Myocyte (in vitro differentiated cells): ENCODE results near the gene SENP5. TPM values are rescaled to one million over a fixed set of nuclear protein-coding genes. Genes with fewer than 3 reads are reported as not detected.

Experiments used
- DNase-seq: peaks from one replicate; pipeline ENCODE4 v3.0.0-alpha.2; 2012; ENCODE audit warnings: low read depth
- total RNA-seq: library from RNA; depleted of rRNA; stranded (reverse); fragments of >200 nt; gene quantifications from 2 replicates; pipeline ENCODE4 v1.2.3, GENCODE V29; 2014

SENP5 gene
- total RNA-seq, 1 donor from 2014 or later: 48.2 TPM

GRCh38 chr3:196967412-196968232 is 99.9 kb downstream of the SENP5 start:
- DNase-seq: no peak

DNA sequence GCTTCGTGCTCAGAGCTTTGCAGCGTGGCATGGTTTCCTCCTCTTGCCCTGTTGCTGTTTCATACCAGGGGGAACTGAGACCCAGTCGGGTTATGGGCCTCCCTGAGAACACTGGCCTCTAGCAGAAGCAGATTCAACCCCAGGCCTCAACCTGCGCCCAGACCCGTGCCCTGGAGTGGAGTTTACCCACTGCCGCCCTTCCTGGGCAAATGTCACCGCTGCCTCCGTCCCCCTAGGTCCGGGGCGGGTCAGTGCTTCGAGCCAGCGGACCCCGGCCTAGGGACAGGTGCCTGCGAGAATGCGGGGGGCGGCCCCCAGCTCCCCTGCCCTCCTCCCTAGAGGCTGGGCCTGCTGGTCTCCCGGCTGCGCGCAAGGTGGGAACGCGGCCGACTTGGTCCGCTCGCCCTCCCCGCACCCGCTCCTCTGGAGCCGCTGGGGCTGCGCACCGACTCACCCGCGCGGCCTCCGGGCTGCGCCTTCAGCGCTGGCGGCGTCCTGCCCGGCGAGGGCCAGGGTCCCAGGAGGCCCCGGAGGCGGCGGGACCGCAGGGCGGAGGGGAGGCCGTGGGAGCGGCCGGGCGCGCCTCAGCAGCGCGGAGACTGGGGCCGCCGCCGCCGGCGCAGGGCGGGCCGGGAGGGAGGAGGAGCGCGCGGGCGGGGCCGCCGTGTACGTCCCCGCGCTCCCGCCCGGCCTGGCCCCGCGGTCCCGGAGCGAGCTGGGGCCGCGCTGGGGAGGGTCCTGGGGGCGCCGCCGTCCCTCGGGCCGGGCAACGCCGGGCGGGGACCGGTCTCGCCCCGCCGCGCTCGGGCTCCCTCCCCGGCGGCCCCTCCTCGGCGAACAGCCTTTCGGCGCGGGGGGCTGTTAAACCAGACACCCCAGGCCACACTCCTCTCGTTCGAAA is 100.8 kb downstream of the SENP5 start, which contains the start of gene PIGZ:
Gene PIGZ (minus strand): TSS at position 601 of the 901 bp plus-strand sequence. CDS start 16,802 bp downstream, outside the sequence.
- peak; percentile 49 for DNase-seq

DNA sequence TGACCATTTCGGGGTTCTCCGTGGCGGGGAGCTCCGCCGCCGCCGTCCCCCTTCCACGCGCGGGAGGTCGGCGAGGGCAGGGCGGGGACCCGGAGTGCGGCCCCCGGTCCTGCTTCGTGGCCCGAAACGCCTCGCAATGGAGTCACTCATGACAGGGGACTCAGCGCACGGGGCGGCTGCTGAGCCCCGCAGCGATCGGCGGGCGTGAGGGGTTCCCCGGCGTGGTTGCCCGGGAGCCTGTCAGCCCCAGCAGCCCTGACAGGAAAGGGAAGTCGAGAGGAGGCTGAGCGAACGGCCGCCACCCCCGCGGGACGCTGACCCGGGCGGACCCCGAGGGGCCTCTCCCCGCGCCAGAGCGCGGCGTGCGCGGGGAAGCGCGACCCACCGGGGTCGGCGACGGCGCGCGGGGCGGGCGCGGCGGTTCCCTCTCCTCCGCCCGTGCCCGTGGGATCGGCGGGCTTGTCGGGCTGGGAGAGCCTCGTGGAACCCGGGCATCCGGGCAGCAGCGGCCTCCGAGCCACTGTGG is 101.5 kb downstream of the SENP5 start:
- no peak for DNase-seq

GRCh38 chr3:196969660-196970546 is 102.2 kb downstream of the SENP5 start:
- peak; percentile 54 for DNase-seq

DNA sequence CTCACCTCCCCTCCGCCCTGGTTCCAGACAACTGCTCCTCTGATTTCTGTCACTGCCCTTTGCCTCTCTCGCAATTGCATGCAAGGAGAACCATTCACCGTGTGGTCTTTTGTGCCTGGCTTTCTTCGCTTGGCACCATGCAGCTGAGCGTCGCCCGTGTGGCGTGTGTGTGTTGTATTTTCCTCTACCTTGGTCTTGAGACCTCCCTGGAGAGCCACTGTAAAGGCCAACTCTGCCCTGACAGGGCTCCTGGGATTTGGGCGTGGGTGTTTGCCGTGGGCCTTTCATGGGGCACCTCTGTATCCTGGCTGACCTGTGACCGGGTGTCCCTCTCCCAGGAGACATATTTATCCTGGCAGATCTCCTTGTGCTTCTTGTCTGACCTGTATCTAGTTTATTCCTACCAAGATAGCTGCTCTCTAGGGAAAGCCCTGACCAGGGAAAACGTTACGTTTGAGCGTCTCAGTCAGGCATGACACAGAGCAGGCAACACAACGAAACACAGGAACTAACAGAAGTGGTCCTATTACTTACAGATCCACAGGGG is 102.9 kb downstream of the SENP5 start:
- DNase-seq: no peak

- no peak for DNase-seq
These were observed 103.5 kb downstream of the SENP5 start for GRCh38 chr3:196971094-196971698.

DNA sequence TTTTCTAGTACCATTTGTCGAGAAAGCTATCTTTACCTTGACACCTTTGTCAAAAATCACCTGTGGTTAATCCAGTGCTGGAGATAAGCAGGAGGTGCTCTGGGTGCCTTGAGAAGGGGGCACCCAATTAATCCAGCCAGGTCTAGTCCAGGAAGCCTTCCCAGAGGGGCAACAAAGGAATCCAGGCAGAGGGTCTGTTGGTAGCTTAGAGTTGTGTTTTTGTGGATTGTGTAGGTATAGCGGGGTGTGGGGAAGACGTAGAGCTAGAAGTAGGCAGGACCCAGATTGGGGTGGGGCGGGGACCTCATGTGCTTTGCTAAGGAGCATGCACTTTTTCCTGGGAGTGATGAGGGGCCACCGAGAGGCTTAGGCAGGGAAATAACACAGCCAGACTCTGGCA is 106.9 kb downstream of the SENP5 start:
- no peak for DNase-seq

- DNase-seq: no peak
These were observed 107.6 kb downstream of the SENP5 start for GRCh38 chr3:196975349-196975748.

- no peak for DNase-seq
These were observed 109.2 kb downstream of the SENP5 start for GRCh38 chr3:196976941-196977340.

- no peak for DNase-seq
These were observed 111.8 kb downstream of the SENP5 start for GRCh38 chr3:196979545-196979944.

GRCh38 chr3:196981657-196982056 is 113.9 kb downstream of the SENP5 start:
- DNase-seq: no peak

- no peak for DNase-seq
These were observed 115.5 kb downstream of the SENP5 start for GRCh38 chr3:196983186-196983585.

Other genes starting within 250 kb of the SENP5 start
- 0.59 and 0.99 TPM in 2 replicates for gene NRROS, start 228.2 kb upstream of the SENP5 start, total RNA-seq
- 5.9 and 7.2 TPM in 2 replicates for gene CEP19, start 155.7 kb upstream of the SENP5 start, total RNA-seq
- 27.7 and 34.1 TPM in 2 replicates for gene PIGX, start 155.5 kb upstream of the SENP5 start, total RNA-seq
- 40.3 and 44.5 TPM in 2 replicates for gene PAK2, start 128.1 kb upstream of the SENP5 start, total RNA-seq
- gene NCBP2, start 74.6 kb downstream of the SENP5 start, total RNA-seq: 90.8 and 92.5 TPM in 2 replicates
- gene PIGZ, start 100.9 kb downstream of the SENP5 start, total RNA-seq: 1.9 and 3.1 TPM in 2 replicates
- 3.1 and 3.7 TPM in 2 replicates for gene MELTF, start 161.9 kb downstream of the SENP5 start, total RNA-seq